A549 (cell line): Measurements from ENCODE around the gene EXOSC1. TPM values are rescaled to one million over a fixed set of nuclear protein-coding genes. Genes with fewer than 3 reads are reported as not detected.

Experiments used
- ATAC-seq, 2 experiments: fragments of 200-7000 bp in 1 of 2; fragments of >200 bp in 1 of 2; cut with Nextera tagmentation in 1 of 2; cut with Tn5 transposase in 1 of 2; 3 replicates each; pipeline versions ENCODE4 v1.8.0 to v1.9.1; 2018 to 2020; ENCODE audit warnings: mild to moderate bottlenecking in 1 of 2, moderate library complexity in 1 of 2
- CTCF ChIA-PET: fragments of 300-600 bp; sonication (Branson Sonifier 250); formaldehyde crosslinking; extraction: SDS; loops from one replicate; lab custom pipeline; 2021; ENCODE audit warnings: antibody characterized with exemption, inconsistent platforms; lab: Yijun Ruan, JAX
- POLR2A ChIA-PET: fragments of 350-600 bp; formaldehyde crosslinking; extraction: SDS; loops from one replicate; lab custom pipeline; 2021; ENCODE audit warnings: antibody characterized with exemption, inconsistent platforms; lab: Yijun Ruan, JAX
- DNase-seq, 2 experiments: peaks; one replicate each; pipeline versions ENCODE4 v3.0.0 to v3.0.0-alpha.2; 2011 to 2016; ENCODE audit warnings: low read depth in 1 of 2, low spot score in 1 of 2
- FAIRE-seq: peaks from 2 replicates; lab custom pipeline; 2011; peaks lifted over from hg19 to GRCh38; lab: Jason Lieb, UNC
- H3K27ac ChIP-seq, 2 experiments: fragments of >200 bp; sonication (Bioruptor Twin); formaldehyde crosslinking; 3 replicates each; pipeline ENCODE4 v1.5.1; 2016 to 2017
- H3K4me1 ChIP-seq: fragments of >200 bp; sonication (Bioruptor Twin); formaldehyde crosslinking; 3 replicates; pipeline ENCODE4 v1.6.1; 2016
- H3K4me2 ChIP-seq: fragments of >200 bp; sonication (Bioruptor Twin); formaldehyde crosslinking; 3 replicates; pipeline ENCODE4 v1.6.1; 2016
- H3K4me3 ChIP-seq: fragments of >200 bp; sonication (Bioruptor Twin); formaldehyde crosslinking; 3 replicates; pipeline ENCODE4 v1.5.1; 2016
- H3K9me3 ChIP-seq: fragments of >200 bp; sonication (Bioruptor Twin); formaldehyde crosslinking; 3 replicates; pipeline ENCODE4 v1.6.1; 2016
- CBX2 ChIP-seq: fragments of 200-600 bp; sonication (generic); IDR thresholded peaks from 2 replicates; pipeline ENCODE4 v1.6.1; 2016; ENCODE audit warnings: low read depth, mild to moderate bottlenecking, borderline replicate concordance
- CEBPB ChIP-seq, 2 experiments: fragments of >200 bp in 1 of 2; sonication (Bioruptor Twin) in 1 of 2; formaldehyde crosslinking in 1 of 2; IDR thresholded peaks; 2 replicates each; pipeline ENCODE4 v1.6.1; 2012 to 2016
- CHD2 ChIP-seq: fragments of 150-350 bp; IDR thresholded peaks from 2 replicates; pipeline ENCODE4 v1.6.1; 2014; ENCODE audit warnings: low read length; ENCODE audit not compliant: partially characterized antibody
- CHD4 ChIP-seq: fragments of 200-600 bp; sonication (generic); IDR thresholded peaks from 2 replicates; pipeline ENCODE4 v1.6.1; 2016; ENCODE audit warnings: antibody characterized with exemption, mild to moderate bottlenecking, borderline replicate concordance
- EHF ChIP-seq: fragments of 250-450 bp; sonication (Bioruptor Pico); IDR thresholded peaks from 2 replicates; pipeline ENCODE4 v1.5.0; 2020; ENCODE audit warnings: mild to moderate bottlenecking
- FOSB ChIP-seq: fragments of 250-450 bp; sonication (Bioruptor Pico); IDR thresholded peaks from 2 replicates; pipeline ENCODE4 v1.5.0; 2020; ENCODE audit warnings: mild to moderate bottlenecking, moderate library complexity
- FOSL2 ChIP-seq, 2 experiments: fragments of 450-650 bp in 1 of 2; fragments of >200 bp in 1 of 2; sonication (Bioruptor Twin) in 1 of 2; formaldehyde crosslinking; IDR thresholded peaks; 2 replicates each; pipeline versions ENCODE4 v1.5.0 to v1.6.1; 2016 to 2020; ENCODE audit warnings: mild to moderate bottlenecking in 1 of 2, moderate library complexity in 1 of 2
- GATA3 ChIP-seq: IDR thresholded peaks from 2 replicates; pipeline ENCODE4 v1.6.1; 2012; ENCODE audit warnings: borderline replicate concordance
- HDAC2 ChIP-seq: fragments of 200-600 bp; sonication (generic); IDR thresholded peaks from 2 replicates; pipeline ENCODE4 v1.6.1; 2016
- HEYL ChIP-seq: fragments of 250-450 bp; sonication (Bioruptor Pico); IDR thresholded peaks from 2 replicates; pipeline ENCODE4 v1.8.0; 2021; ENCODE audit warnings: mild to moderate bottlenecking, moderate library complexity
- KDM5A ChIP-seq: fragments of 200-600 bp; sonication (generic); IDR thresholded peaks from 2 replicates; pipeline ENCODE4 v1.6.1; 2016; ENCODE audit warnings: antibody characterized with exemption, mild to moderate bottlenecking
- NPAS2 ChIP-seq: fragments of 250-450 bp; sonication (Bioruptor Pico); IDR thresholded peaks from 2 replicates; pipeline ENCODE4 v1.8.0; 2022; ENCODE audit warnings: mild to moderate bottlenecking, moderate library complexity, borderline replicate concordance
- RCOR1 ChIP-seq: fragments of 150-350 bp; IDR thresholded peaks from 2 replicates; pipeline ENCODE4 v1.6.1; 2014; ENCODE audit warnings: antibody characterized with exemption, low read length, low read depth
- SMC3 ChIP-seq: fragments of >200 bp; sonication (Bioruptor Twin); formaldehyde crosslinking; IDR thresholded peaks from 3 replicates; pipeline ENCODE4 v1.6.1; 2018; ENCODE audit warnings: inconsistent platforms
- SREBF2 ChIP-seq: fragments of 450-650 bp; IDR thresholded peaks from 2 replicates; pipeline ENCODE4 v1.6.1; 2014; ENCODE audit warnings: mild to moderate bottlenecking, moderate library complexity
- ZC3H11A ChIP-seq: fragments of 450-650 bp; IDR thresholded peaks from 2 replicates; pipeline ENCODE4 v1.6.1; 2014; ENCODE audit warnings: antibody characterized with exemption, mild to moderate bottlenecking
- WGBS: methylation state at CpG from one replicate; pipeline ENCODE4 v1.1.6; 2017; ENCODE audit errors: missing lambda C conversion rate; 5-methylcytosine and 5-hydroxymethylcytosine counted together
- polyA plus RNA-seq, 4 experiments: library from polyadenylated mRNA; depleted of rRNA in 3 of 4; stranded (reverse); fragments of >200 nt; fragmentation: RNase III in 1 of 4; extraction: RNeasy Plus Mini Kit Qiagen cat#74134 plus additional on column Dnase treatment in 1 of 4; gene quantifications; 2 replicates in 3 of 4; 3 replicates in 1 of 4; pipeline ENCODE4 v1.2.3, GENCODE V29; 2011 to 2017
- TF ChIP-seq, protein P1 (sequence below): fragments of 250-450 bp; sonication (Bioruptor Pico); IDR thresholded peaks from 2 replicates; pipeline ENCODE4 v1.5.0; 2021; ENCODE audit warnings: mild to moderate bottlenecking, moderate library complexity, borderline replicate concordance
- TF ChIP-seq, protein P2 (sequence below): fragments of 150-350 bp; IDR thresholded peaks from 2 replicates; pipeline ENCODE4 v1.6.1; 2014; ENCODE audit warnings: low read depth, mild to moderate bottlenecking, low read length
- TF ChIP-seq, protein P3 (sequence below): fragments of 200-600 bp; sonication (generic); IDR thresholded peaks from 2 replicates; pipeline ENCODE4 v1.6.1; 2016; ENCODE audit warnings: antibody characterized with exemption, mild to moderate bottlenecking, moderate library complexity
- TF ChIP-seq, protein P4 (sequence below): fragments of >200 bp; sonication (Bioruptor Twin); formaldehyde crosslinking; IDR thresholded peaks from 3 replicates; pipeline ENCODE4 v1.6.1; 2016

The EXOSC1 gene
- polyA plus RNA-seq, 2 of the 4 experiments (the other 2 are of a cell fraction) = 54.8 to 64.0 TPM

DNA sequence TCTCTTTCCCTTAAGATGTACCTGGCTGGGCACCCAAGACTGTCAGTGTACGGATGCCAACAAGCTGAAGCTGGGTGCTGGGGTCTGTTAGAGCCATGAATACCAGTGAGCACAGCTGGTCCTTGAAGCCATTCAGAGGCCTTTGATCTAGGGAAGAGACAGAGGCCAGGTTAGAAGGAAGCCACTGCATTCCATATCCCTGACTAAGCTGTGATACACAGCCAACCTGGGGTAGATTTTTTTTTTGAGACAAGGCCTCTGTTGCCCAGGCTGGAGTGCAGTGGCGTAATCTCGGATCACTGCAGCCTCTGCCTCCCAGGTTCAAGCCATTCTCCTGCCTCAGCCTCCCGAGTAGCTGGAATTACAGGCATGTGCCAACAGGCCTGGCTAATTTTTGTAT lies 20.9 kb upstream of the EXOSC1 start:
- WGBS = 91% methylated on average over 4 of the region's 4 CpGs
- Histone ChIP-seq H3K27ac (peak overlapping the region in 1 of 2 experiments; percentile 18; a peak in 1 of 6 replicates), H3K4me3 (no peak overlapping the region), H3K4me1 (peaks cover 8% of the 10 kb centered on the region), H3K9me3 (no peaks in the 10 kb centered on the region), H3K4me2 (no peak overlapping the region)
- ChIA-PET CTCF (interaction anchor here (0.9 to 12.9 kb wide), 10 partner anchors 10 to 146 kb away, joined by 3 to 218 read pairs (median 8); partner anchors contain the start of gene ANKRD2), POLR2A (interaction anchor here (1.2 to 1.5 kb wide), 2 partner anchors 32 to 87 kb away, joined by 3 to 5 read pairs; partner anchors contain the start of gene UBTD1)
- FAIRE-seq (no peak), ATAC-seq (no peak), DNase-seq (no peak)
- TF ChIP-seq HDAC2 = no peak
- TF ChIP-seq EHF (CRISPR knock-in tag) = no peak
- no peak for TF ChIP-seq SMC3
- TF ChIP-seq HEYL (CRISPR knock-in tag) = no peak
- no peak for TF ChIP-seq NPAS2 (CRISPR knock-in tag)
- no peak for TF ChIP-seq ZC3H11A
- TF ChIP-seq CEBPB (IDR thresholded peaks at IDR 0.05) = no peak
- TF ChIP-seq FOSB (CRISPR knock-in tag) = no peak
- no peak for TF ChIP-seq CBX2
- no peak for TF ChIP-seq RCOR1
- TF ChIP-seq KDM5A = no peak
- TF ChIP-seq, protein P1, sequence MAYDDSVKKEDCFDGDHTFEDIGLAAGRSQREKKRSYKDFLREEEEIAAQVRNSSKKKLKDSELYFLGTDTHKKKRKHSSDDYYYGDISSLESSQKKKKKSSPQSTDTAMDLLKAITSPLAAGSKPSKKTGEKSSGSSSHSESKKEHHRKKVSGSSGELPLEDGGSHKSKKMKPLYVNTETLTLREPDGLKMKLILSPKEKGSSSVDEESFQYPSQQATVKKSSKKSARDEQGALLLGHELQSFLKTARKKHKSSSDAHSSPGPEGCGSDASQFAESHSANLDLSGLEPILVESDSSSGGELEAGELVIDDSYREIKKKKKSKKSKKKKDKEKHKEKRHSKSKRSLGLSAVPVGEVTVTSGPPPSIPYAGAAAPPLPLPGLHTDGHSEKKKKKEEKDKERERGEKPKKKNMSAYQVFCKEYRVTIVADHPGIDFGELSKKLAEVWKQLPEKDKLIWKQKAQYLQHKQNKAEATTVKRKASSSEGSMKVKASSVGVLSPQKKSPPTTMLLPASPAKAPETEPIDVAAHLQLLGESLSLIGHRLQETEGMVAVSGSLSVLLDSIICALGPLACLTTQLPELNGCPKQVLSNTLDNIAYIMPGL (CRISPR knock-in tag) = no peak
- TF ChIP-seq, protein P2, sequence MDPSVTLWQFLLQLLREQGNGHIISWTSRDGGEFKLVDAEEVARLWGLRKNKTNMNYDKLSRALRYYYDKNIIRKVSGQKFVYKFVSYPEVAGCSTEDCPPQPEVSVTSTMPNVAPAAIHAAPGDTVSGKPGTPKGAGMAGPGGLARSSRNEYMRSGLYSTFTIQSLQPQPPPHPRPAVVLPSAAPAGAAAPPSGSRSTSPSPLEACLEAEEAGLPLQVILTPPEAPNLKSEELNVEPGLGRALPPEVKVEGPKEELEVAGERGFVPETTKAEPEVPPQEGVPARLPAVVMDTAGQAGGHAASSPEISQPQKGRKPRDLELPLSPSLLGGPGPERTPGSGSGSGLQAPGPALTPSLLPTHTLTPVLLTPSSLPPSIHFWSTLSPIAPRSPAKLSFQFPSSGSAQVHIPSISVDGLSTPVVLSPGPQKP = no peak
- no peak for TF ChIP-seq CHD2
- TF ChIP-seq, protein P3, sequence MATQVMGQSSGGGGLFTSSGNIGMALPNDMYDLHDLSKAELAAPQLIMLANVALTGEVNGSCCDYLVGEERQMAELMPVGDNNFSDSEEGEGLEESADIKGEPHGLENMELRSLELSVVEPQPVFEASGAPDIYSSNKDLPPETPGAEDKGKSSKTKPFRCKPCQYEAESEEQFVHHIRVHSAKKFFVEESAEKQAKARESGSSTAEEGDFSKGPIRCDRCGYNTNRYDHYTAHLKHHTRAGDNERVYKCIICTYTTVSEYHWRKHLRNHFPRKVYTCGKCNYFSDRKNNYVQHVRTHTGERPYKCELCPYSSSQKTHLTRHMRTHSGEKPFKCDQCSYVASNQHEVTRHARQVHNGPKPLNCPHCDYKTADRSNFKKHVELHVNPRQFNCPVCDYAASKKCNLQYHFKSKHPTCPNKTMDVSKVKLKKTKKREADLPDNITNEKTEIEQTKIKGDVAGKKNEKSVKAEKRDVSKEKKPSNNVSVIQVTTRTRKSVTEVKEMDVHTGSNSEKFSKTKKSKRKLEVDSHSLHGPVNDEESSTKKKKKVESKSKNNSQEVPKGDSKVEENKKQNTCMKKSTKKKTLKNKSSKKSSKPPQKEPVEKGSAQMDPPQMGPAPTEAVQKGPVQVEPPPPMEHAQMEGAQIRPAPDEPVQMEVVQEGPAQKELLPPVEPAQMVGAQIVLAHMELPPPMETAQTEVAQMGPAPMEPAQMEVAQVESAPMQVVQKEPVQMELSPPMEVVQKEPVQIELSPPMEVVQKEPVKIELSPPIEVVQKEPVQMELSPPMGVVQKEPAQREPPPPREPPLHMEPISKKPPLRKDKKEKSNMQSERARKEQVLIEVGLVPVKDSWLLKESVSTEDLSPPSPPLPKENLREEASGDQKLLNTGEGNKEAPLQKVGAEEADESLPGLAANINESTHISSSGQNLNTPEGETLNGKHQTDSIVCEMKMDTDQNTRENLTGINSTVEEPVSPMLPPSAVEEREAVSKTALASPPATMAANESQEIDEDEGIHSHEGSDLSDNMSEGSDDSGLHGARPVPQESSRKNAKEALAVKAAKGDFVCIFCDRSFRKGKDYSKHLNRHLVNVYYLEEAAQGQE = no peak
- no peak for TF ChIP-seq SREBF2
- TF ChIP-seq, protein P4, sequence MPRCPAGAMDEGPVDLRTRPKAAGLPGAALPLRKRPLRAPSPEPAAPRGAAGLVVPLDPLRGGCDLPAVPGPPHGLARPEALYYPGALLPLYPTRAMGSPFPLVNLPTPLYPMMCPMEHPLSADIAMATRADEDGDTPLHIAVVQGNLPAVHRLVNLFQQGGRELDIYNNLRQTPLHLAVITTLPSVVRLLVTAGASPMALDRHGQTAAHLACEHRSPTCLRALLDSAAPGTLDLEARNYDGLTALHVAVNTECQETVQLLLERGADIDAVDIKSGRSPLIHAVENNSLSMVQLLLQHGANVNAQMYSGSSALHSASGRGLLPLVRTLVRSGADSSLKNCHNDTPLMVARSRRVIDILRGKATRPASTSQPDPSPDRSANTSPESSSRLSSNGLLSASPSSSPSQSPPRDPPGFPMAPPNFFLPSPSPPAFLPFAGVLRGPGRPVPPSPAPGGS = no peak
- TF ChIP-seq GATA3 = no peak
- TF ChIP-seq CHD4 = no peak
- TF ChIP-seq FOSL2 (IDR thresholded peaks at IDR 0.05) = no peak
- no peak for TF ChIP-seq FOSL2 (CRISPR knock-in tag; IDR thresholded peaks at IDR 0.05)
